ENCODE measurements around the gene GAREM1. TPM values are rescaled to one million over a fixed set of nuclear protein-coding genes. Genes with fewer than 3 reads are reported as not detected.
"Not testable (repeated sequence)": the region's sequence is repeated elsewhere in the genome, so short reads cannot be mapped to it uniquely, and the experiment has no call there.

GAREM1 gene
- total and polyA plus RNA-seq, 2 of the 8 experiments (the other 6 are each of a cell fraction or from before 2014, with no cell fraction given) = 3.6 to 9.2 TPM

DNA sequence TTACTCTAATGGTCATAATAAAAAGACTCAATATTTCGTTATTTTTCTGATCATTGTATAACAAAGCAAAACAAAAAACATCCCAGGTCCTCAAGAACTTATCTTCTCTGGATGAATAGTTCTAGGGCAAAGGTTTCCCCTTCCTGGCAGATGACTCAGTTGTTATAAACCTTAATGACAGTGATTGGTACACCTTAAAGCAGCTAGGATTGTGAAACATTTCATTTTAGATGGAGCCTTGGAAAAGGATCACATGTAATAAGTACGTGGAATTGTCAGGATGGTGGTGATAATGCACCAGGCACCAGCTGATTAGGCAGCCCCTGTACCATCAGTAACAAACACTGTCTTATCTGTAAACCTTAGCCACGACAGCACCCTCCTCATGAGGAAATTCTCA is 233.6 kb downstream of the GAREM1 start (continued):
- TF ChIP-seq CHD1 (IDR thresholded peaks at IDR 0.05; ENCODE audit: low read depth, low read length) (no peak), TCF12 (IDR thresholded peaks at IDR 0.05; ENCODE audit: low read depth, low read length) (no peak)
- TF ChIP-seq, protein P1, sequence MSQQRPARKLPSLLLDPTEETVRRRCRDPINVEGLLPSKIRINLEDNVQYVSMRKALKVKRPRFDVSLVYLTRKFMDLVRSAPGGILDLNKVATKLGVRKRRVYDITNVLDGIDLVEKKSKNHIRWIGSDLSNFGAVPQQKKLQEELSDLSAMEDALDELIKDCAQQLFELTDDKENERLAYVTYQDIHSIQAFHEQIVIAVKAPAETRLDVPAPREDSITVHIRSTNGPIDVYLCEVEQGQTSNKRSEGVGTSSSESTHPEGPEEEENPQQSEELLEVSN (IDR thresholded peaks at IDR 0.05) = no peak

DNA sequence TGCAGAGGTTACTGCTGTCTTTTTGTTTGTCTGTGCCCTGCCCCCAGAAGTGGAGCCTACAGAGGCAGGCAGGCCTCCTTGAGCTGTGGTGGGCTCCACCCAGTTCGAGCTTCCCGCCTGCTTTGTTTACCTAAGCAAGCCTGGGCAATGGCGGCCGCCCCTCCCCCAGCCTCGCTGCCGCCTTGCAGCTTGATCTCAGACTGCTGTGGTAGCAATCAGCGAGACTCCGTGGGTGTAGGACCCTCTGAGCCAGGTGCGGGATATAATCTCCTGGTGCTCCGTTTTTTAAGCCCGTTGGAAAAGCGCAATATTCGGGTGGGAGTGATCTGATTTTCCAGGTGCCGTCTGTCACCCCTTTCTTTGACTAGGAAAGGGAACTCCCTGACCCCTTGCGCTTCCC is 237.3 kb downstream of the GAREM1 start:
- H3K27ac ChIP-seq (ENCODE audit: low read depth, low read length); H2BK15ac ChIP-seq (ENCODE audit: low read length); H4K20me1 ChIP-seq (replicated peaks in 1 of 2; ENCODE audit: control insufficient read depth in 1 of 2, insufficient read depth in 2 of 2, low read length in 2 of 2); H3K14ac ChIP-seq (ENCODE audit: insufficient read length); H3K4me2 ChIP-seq (ENCODE audit: insufficient read depth in 1 of 2, low read depth in 2 of 2, low read length in 2 of 2); H3K9ac ChIP-seq (replicated peaks in 1 of 4; ENCODE audit: extremely low read depth in 1 of 4, low read depth in 3 of 4, low read length in 3 of 4); H3K4me3 ChIP-seq (ENCODE audit: extremely low read depth in 1 of 4, insufficient read depth in 2 of 4, low read depth in 3 of 4, low read length in 4 of 4); H2BK120ac ChIP-seq (replicated peaks; ENCODE audit: low read depth, low read length); H2AFZ ChIP-seq (ENCODE audit: low read length); H3K79me2 ChIP-seq (ENCODE audit: control insufficient read depth in 1 of 2, insufficient read depth in 2 of 2, low read length in 2 of 2); H3K23me2 ChIP-seq (ENCODE audit: low read depth, low read length); H3K36me3 ChIP-seq (ENCODE audit: control insufficient read depth in 2 of 4, insufficient read depth in 4 of 4, low read length in 3 of 4); FAIRE-seq; H3K4me1 ChIP-seq (replicated peaks in 1 of 4; ENCODE audit: control insufficient read depth in 3 of 4, insufficient read depth in 4 of 4, low read length in 3 of 4); H2BK12ac ChIP-seq (ENCODE audit: low read depth, low read length); H2BK20ac ChIP-seq (ENCODE audit: low read length); POLR2A ChIA-PET (ENCODE audit: partially characterized antibody); H3K18ac ChIP-seq (ENCODE audit: extremely low read depth, low read length); H2AK5ac ChIP-seq (ENCODE audit: low read depth, low read length); H3K4ac ChIP-seq (replicated peaks; ENCODE audit: insufficient read length, low read depth, low read length); H3K27me3 ChIP-seq (replicated peaks in 1 of 4; ENCODE audit: control insufficient read depth in 3 of 4, extremely low read depth in 1 of 4, insufficient read depth in 3 of 4, low read length in 3 of 4); H4K8ac ChIP-seq (ENCODE audit: extremely low read depth, insufficient read depth, low read length); H4K5ac ChIP-seq (ENCODE audit: insufficient read length, low read depth, low read length); H2BK5ac ChIP-seq (ENCODE audit: low read depth, low read length); H3K56ac ChIP-seq (replicated peaks; ENCODE audit: insufficient read length, low read depth, low read length); H3K79me1 ChIP-seq (ENCODE audit: low read depth, low read length); DNase-seq (ENCODE audit: low read depth in 1 of 2, low spot score in 2 of 2); CTCF ChIA-PET (ENCODE audit: partially characterized antibody); H3K23ac ChIP-seq (ENCODE audit: insufficient read length); H4K91ac ChIP-seq (replicated peaks; ENCODE audit: insufficient read length, low read length): not testable (repeated sequence)
- WGBS, 2 experiments (ENCODE audit: extremely low coverage in 1 of 2, insufficient coverage in 1 of 2, insufficient read length in 1 of 2, insufficient replicate concordance in 2 of 2, low coverage in 1 of 2, low lambda C conversion rate in 2 of 2, missing lambda C conversion rate in 1 of 2) = 100% methylated on average over 7 of the region's 15 CpGs; no CpG with 5 or more reads in 1 of the 2 experiments
- H3K9me3 ChIP-seq (ENCODE audit: insufficient read depth in 2 of 2, low read depth in 1 of 2, low read length in 1 of 2) = peaks cover 4 to 13% of the 10 kb centered on the region in 2 experiments; a peak in 3 of 4 replicates

Data from H1 (cell line).